ENCODE results near the gene CUEDC1.

CUEDC1 gene
- 9.2 to 52.6 (median 28.7) reads per million in 18 experiments for total RNA-seq

GRCh38 chr17:57955183-57955931 lies at the start of gene CUEDC1:
TSS of gene CUEDC1 (minus strand) at chr17:57955412. CDS start at chr17:57885564, 69,848 bp downstream.
- peak; percentile 60 to 76 for DNase-seq

GRCh38 chr17:58004060-58004459 lies 48.8 kb upstream of the CUEDC1 start:
- no peak for DNase-seq

GRCh38 chr17:58002973-58003372 lies 47.8 kb upstream of the CUEDC1 start:
- DNase-seq = no peak

- DNase-seq = no peak
Measured at GRCh38 chr17:58002154-58002948, 47.1 kb upstream of the CUEDC1 start.

- no peak for DNase-seq
Measured at GRCh38 chr17:58001461-58002124, 46.4 kb upstream of the CUEDC1 start.

GRCh38 chr17:57999496-58000017 lies 44.3 kb upstream of the CUEDC1 start:
- peak; percentile 69 to 79 for DNase-seq

GRCh38 chr17:57999010-57999495 lies 43.8 kb upstream of the CUEDC1 start:
- no peak for DNase-seq

GRCh38 chr17:57997085-57997809 lies 42.0 kb upstream of the CUEDC1 start:
- DNase-seq = no peak

GRCh38 chr17:57995076-57995956 lies 40.1 kb upstream of the CUEDC1 start:
- DNase-seq = peak; percentile 61 to 67

GRCh38 chr17:57994436-57994835 lies 39.2 kb upstream of the CUEDC1 start:
- no peak for DNase-seq

GRCh38 chr17:57993471-57994365 lies 38.5 kb upstream of the CUEDC1 start:
- DNase-seq = no peak

GRCh38 chr17:57991537-57991936 lies 36.3 kb upstream of the CUEDC1 start:
- no peak for DNase-seq

GRCh38 chr17:57990037-57990436 lies 34.8 kb upstream of the CUEDC1 start:
- no peak for DNase-seq

GRCh38 chr17:57988301-57989250 lies 33.4 kb upstream of the CUEDC1 start:
- peak; percentile 22 to 49 for DNase-seq

- DNase-seq = peak; percentile 60 to 72
Measured at GRCh38 chr17:57987581-57988300, 32.5 kb upstream of the CUEDC1 start, which contains the start of gene VEZF1. TSS of gene VEZF1 (minus strand) at chr17:57988254. CDS start at chr17:57988111, 143 bp downstream.

- DNase-seq = peak; percentile 61 to 71
Measured at GRCh38 chr17:57986841-57987580, 31.8 kb upstream of the CUEDC1 start.

GRCh38 chr17:57985675-57985974 lies 30.4 kb upstream of the CUEDC1 start:
- DNase-seq = no peak
